OCI-LY3 (cell line): ENCODE measurements around the gene PEAK3.

ENCODE experiments used
- H2AFZ ChIP-seq: fragments of 200-600, 300-600 bp; shearing (Covaris generic); 2 replicates; pipeline ENCODE4 v1.6.0; 2014; ENCODE audit warnings: antibody characterized with exemption, low read depth, low read length
- H3K27ac ChIP-seq: fragments of 200-600, 300-600 bp; sonication (generic); 2 replicates; pipeline ENCODE4 v1.5.1; 2014; ENCODE audit warnings: mild to moderate bottlenecking, low read length, moderate library complexity, mixed read lengths
- H3K27me3 ChIP-seq: fragments of 200-600, 300-600 bp; sonication (generic); 2 replicates; pipeline ENCODE4 v1.6.1; 2014; ENCODE audit warnings: low read depth, low read length, mixed read lengths
- H3K36me3 ChIP-seq: fragments of 200-600, 300-600 bp; sonication (generic); replicated peaks from 2 replicates; pipeline ENCODE3; 2014; ENCODE audit warnings: low read depth, low read length, mixed read lengths
- H3K4me1 ChIP-seq: fragments of 300-600, 200-600 bp; sonication (generic); 2 replicates; pipeline ENCODE4 v1.6.1; 2014; ENCODE audit warnings: low read length, mixed read lengths
- H3K4me2 ChIP-seq: fragments of 200-600, 300-600 bp; sonication (generic); 2 replicates; pipeline ENCODE4 v1.6.1; 2014; ENCODE audit warnings: low read length, mixed read lengths
- H3K4me3 ChIP-seq: fragments of 300-600, 200-600 bp; sonication (generic); 2 replicates; pipeline ENCODE4 v1.5.1; 2014; ENCODE audit warnings: antibody characterized with exemption, mild to moderate bottlenecking, low read length, moderate library complexity
- H3K79me2 ChIP-seq: fragments of 300-600, 200-600 bp; shearing (Covaris generic); 2 replicates; pipeline ENCODE4 v1.6.1; 2014; ENCODE audit warnings: mild to moderate bottlenecking, low read length, mixed read lengths
- H3K9ac ChIP-seq: fragments of 300-600, 200-600 bp; shearing (Covaris generic); 2 replicates; pipeline ENCODE4 v1.6.0; 2014; ENCODE audit warnings: mild to moderate bottlenecking, low read length, moderate library complexity
- H3K9me3 ChIP-seq: fragments of 200-600, 300-600 bp; shearing (Covaris generic); 2 replicates; pipeline ENCODE4 v1.6.1; 2014; ENCODE audit warnings: low read length, mixed read lengths; ENCODE audit not compliant: insufficient read depth
- H4K20me1 ChIP-seq: fragments of 200-600, 300-600 bp; sonication (generic); 2 replicates; pipeline ENCODE4 v1.6.1; 2016; ENCODE audit warnings: low read length, mixed read lengths; ENCODE audit not compliant: insufficient read depth
- EZH2phosphoT487 ChIP-seq: fragments of 200-600 bp; shearing (Covaris generic); IDR thresholded peaks from 2 replicates; pipeline ENCODE4 v1.6.1; 2018; ENCODE audit warnings: antibody characterized with exemption, mixed run types, low read depth
- TF ChIP-seq, protein P1 (sequence below): fragments of 200-600, 300-600 bp; sonication (generic); IDR thresholded peaks from 2 replicates; pipeline ENCODE4 v1.5.1; 2014; ENCODE audit warnings: antibody characterized with exemption, low read length, low read depth

PEAK3 gene

DNA sequence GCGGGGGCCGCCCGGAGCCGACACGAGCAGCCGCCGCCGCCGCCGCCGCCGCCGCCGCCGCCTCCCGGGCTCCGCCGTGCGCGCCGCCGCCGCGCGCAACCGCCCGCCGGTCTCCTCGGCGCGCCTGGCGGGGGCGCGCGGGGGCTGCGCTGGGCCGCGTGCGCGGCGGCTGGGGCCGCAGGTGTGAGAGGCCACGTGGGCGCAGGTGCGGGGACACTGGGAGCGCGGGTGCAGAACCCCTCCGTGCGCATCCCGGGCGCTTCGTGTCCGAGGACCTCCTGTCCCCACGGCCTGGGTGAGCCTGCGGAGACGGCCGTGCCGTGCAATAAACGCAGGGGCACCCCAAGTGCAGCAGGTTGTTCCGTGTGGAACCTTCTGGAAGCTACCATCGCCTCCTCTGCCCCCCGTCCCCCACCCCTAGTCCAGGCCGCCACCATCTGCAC is 26.2 kb upstream of the PEAK3 start, which contains the start of gene LINGO3:
TSS of gene LINGO3 (minus strand) at position 41 of the 443 bp plus-strand sequence. CDS start 16,378 bp downstream, outside the sequence.
- Histone ChIP-seq H3K27me3 (peaks cover 11% of the 10 kb centered on the region), H3K36me3 (no peaks in the 10 kb centered on the region), H4K20me1 (no peaks in the 10 kb centered on the region), H3K9ac (no peak within 1 kb of the TSS), H3K9me3 (no peaks in the 10 kb centered on the region), H3K4me1 (no peaks in the 10 kb centered on the region), H3K4me3 (no peak within 1 kb of the TSS), H3K79me2 (no peaks in the 10 kb centered on the region), H3K4me2 (no peak within 1 kb of the TSS), H2AFZ (no peak within 1 kb of the TSS), H3K27ac (no peak within 1 kb of the TSS)
- TF ChIP-seq, protein P1, sequence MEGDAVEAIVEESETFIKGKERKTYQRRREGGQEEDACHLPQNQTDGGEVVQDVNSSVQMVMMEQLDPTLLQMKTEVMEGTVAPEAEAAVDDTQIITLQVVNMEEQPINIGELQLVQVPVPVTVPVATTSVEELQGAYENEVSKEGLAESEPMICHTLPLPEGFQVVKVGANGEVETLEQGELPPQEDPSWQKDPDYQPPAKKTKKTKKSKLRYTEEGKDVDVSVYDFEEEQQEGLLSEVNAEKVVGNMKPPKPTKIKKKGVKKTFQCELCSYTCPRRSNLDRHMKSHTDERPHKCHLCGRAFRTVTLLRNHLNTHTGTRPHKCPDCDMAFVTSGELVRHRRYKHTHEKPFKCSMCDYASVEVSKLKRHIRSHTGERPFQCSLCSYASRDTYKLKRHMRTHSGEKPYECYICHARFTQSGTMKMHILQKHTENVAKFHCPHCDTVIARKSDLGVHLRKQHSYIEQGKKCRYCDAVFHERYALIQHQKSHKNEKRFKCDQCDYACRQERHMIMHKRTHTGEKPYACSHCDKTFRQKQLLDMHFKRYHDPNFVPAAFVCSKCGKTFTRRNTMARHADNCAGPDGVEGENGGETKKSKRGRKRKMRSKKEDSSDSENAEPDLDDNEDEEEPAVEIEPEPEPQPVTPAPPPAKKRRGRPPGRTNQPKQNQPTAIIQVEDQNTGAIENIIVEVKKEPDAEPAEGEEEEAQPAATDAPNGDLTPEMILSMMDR: no peak
- TF ChIP-seq EZH2phosphoT487: no peak

DNA sequence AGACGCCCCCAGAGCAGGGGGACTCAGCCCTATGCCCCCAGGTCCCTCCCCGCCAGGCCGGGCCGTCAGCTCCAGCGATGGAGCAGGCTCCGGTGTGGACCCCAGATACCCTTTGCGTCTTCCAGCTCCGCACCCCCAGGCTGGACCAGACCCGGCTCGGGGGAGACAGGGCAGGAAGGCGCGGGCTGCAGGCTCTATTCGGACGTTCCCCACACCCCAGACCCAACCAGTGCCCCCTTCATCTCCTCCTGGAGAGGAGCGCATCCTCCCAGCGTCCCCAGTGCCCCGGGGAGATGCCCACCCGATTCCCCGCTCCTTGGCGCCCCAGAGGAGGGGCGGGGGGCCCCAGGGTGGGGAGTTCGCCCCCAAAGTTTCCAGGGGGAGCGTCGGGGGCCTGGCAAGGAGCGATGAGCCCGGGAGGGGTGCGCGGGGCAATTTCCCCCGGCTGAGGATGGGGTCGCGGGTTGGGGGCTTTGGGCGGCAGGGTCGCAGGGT is 25.6 kb upstream of the PEAK3 start:
- Histone ChIP-seq H3K4me2 (no peak overlapping the region), H3K9me3 (no peaks in the 10 kb centered on the region), H3K36me3 (no peaks in the 10 kb centered on the region), H4K20me1 (no peaks in the 10 kb centered on the region), H3K9ac (no peak overlapping the region), H3K79me2 (no peaks in the 10 kb centered on the region), H3K4me1 (no peaks in the 10 kb centered on the region), H3K27ac (no peak overlapping the region), H2AFZ (no peak overlapping the region), H3K4me3 (no peak overlapping the region), H3K27me3 (peaks cover 11% of the 10 kb centered on the region)
- no peak for TF ChIP-seq EZH2phosphoT487
- TF ChIP-seq, protein P1: no peak

DNA sequence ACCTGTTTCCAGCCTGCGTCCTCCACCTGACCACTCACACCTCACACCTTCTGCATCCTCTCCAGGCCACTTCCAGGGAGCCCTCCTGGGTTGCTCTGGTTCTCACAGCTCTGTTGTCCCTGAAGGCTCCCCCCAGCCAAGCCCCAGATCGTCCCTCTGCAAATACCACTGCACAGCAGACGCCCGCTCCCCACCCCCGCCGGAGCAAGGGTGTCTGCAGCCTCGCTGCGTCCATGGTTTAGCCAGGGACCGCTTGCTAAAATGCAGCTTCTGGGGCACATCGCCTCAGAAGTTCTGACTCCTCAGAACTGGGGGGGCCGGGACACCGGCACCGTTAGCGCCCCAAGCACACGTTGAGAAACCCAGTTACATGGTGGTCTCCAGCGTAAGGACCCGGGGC is 25.0 kb upstream of the PEAK3 start:
- Histone ChIP-seq H3K4me3 (no peak overlapping the region), H3K4me2 (no peak overlapping the region), H4K20me1 (no peaks in the 10 kb centered on the region)

DNA sequence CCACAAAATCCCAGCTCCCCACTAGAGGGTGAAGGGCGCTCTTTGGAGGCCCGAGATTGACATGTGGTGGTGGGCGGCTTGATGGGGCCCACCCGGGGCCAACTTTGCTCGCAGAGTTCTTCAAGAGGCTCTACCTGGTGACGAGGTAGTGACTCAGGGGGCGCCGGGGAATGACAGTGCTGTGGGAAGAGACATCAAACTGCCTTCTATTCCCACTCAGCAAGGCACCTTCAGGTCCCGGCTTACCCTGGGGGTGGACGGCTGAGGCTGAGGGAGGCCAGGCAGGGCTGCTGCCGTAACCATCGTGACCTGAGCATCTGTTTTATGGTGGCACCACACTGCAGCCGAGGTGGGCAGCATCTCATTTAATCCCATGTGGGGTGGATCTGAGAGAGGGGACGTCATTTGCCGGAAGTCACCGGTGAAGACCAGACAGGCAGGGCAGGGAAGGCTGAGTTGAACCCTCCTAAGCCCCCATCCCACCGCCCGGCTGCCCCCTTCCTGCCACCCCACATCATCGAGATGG is 24.4 kb upstream of the PEAK3 start:
- Histone ChIP-seq H3K27me3 (peaks cover 11% of the 10 kb centered on the region), H3K36me3 (no peaks in the 10 kb centered on the region), H2AFZ (no peak overlapping the region), H4K20me1 (no peaks in the 10 kb centered on the region), H3K27ac (no peak overlapping the region), H3K4me3 (no peak overlapping the region), H3K79me2 (no peaks in the 10 kb centered on the region), H3K4me2 (no peak overlapping the region), H3K9ac (no peak overlapping the region), H3K4me1 (no peaks in the 10 kb centered on the region), H3K9me3 (no peaks in the 10 kb centered on the region)
- TF ChIP-seq, protein P1: no peak
- TF ChIP-seq EZH2phosphoT487: no peak

More for the DNA sequence above, 25.0 kb upstream of the PEAK3 start:
- H3K79me2 ChIP-seq: no peaks in the 10 kb centered on the region
- TF ChIP-seq EZH2phosphoT487: no peak
- TF ChIP-seq, protein P1: no peak
- no peaks in the 10 kb centered on the region for H3K36me3 ChIP-seq
- H3K4me1 ChIP-seq: no peaks in the 10 kb centered on the region
- no peak overlapping the region for H3K27ac ChIP-seq
- peaks cover 11% of the 10 kb centered on the region for H3K27me3 ChIP-seq
- H3K9ac ChIP-seq: no peak overlapping the region
- H3K9me3 ChIP-seq: no peaks in the 10 kb centered on the region
- no peak overlapping the region for H2AFZ ChIP-seq
